Measurements from ENCODE around the gene PTPN1. TPM values are rescaled to one million over a fixed set of nuclear protein-coding genes. Genes with fewer than 3 reads are reported as not detected.
A peak's percentile ranks its signal among the peaks of the same experiment; 100 is the strongest.
"Not testable (repeated sequence)": the region's sequence is repeated elsewhere in the genome, so short reads cannot be mapped to it uniquely, and the experiment has no call there.

PTPN1 gene
- total and polyA plus RNA-seq, 2 of the 4 experiments (the other 2 are of a cell fraction): 31.7 to 37.4 TPM

DNA sequence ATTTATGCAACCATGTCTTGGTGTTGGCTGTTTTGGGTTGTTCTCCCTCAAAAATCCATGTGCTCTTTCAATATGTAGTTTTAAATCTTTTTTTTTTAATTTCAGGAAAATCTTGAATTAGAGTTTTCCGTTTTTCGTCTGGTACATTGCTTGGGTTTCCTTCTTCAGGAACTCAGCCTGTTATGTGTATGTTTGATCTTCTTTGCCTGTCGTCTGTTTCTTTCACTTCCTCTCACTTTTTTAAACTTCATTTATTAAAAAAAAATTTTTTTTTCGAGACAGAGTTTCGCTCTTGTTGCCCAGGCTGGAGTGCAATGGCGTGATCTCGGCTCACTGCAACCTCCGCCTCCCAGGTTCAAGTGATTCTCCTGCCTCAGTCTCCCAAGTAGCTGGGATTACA is 29.6 kb downstream of the PTPN1 start:
- Histone ChIP-seq H4K91ac (ENCODE audit: insufficient read depth, low read depth, low read length) (peak overlapping the region; percentile 64; the same call in 1 of the 2 replicates), H3K4me1 (ENCODE audit: control insufficient read depth, insufficient read depth, low read length) (peaks cover 39% of the 10 kb centered on the region), H3K36me3 (ENCODE audit: control insufficient read depth, insufficient read depth, low read length) (peaks cover 10% of the 10 kb centered on the region), H2BK120ac (ENCODE audit: low read depth, low read length) (peak overlapping the region; percentile 61), H2BK20ac (ENCODE audit: low read depth, low read length) (peak overlapping the region; percentile 65; the same call in 1 of the 2 replicates), H4K8ac (ENCODE audit: low read depth in 2 of 2, low read length in 2 of 2) (peak overlapping the region in 1 of 2 experiments; percentile 44; a peak in 1 of 4 replicates), H3K79me1 (ENCODE audit: low read depth in 1 of 2, low read length in 2 of 2) (peaks cover 37 to 78% of the 10 kb centered on the region in 2 experiments), H3K4ac (ENCODE audit: low read depth, low read length) (peak overlapping the region; percentile 25; the same call in 1 of the 2 replicates), H3K9me1 (ENCODE audit: insufficient read depth, low read length) (peaks cover 27% of the 10 kb centered on the region), H4K20me1 (ENCODE audit: insufficient read depth, low read length) (peaks cover 24% of the 10 kb centered on the region), H2AK5ac (ENCODE audit: low read depth, low read length) (peak overlapping the region; percentile 71; the same call in 1 of the 2 replicates), H3K27ac (ENCODE audit: insufficient read depth, low read length) (peak overlapping the region; percentile 49; the same call in 1 of the 2 replicates), H3K18ac (ENCODE audit: low read depth, low read length) (peak overlapping the region; percentile 50; the same call in 1 of the 2 replicates), H2BK15ac (ENCODE audit: low read depth, low read length) (peak overlapping the region; percentile 41; the same call in 1 of the 3 replicates), H2BK5ac (ENCODE audit: low read depth, low read length, poor library complexity, severe bottlenecking) (peak overlapping the region; percentile 65)
- intact Hi-C loops (cut with micrococcal nuclease); ATAC-seq (ENCODE audit: low read depth); H3K27me3 ChIP-seq (ENCODE audit: control insufficient read depth, insufficient read depth, low read length); H3K23ac ChIP-seq (ENCODE audit: low read depth, low read length); H3K9me3 ChIP-seq (ENCODE audit: control insufficient read depth, insufficient read depth, low read length); BruUV-seq (replicated peaks); H2AFZ ChIP-seq (replicated peaks; ENCODE audit: low read length, poor library complexity); in situ Hi-C loops (cut with MboI; ENCODE audit: low sequenced_read_pairs); H3K9ac ChIP-seq (ENCODE audit: low read depth, low read length); DNase-seq; H2AK9ac ChIP-seq (replicated peaks; ENCODE audit: low read depth, low read length, poor library complexity); H3K4me2 ChIP-seq (ENCODE audit: low read depth, low read length); H3K14ac ChIP-seq (replicated peaks; ENCODE audit: low read depth, low read length); dilution Hi-C loops (cut with HindIII; ENCODE audit: low sequenced_read_pairs, unreplicated experiment); H3K4me3 ChIP-seq (ENCODE audit: insufficient read depth, low read depth, low read length); H4K5ac ChIP-seq (ENCODE audit: low read depth, low read length); H3K56ac ChIP-seq (ENCODE audit: extremely low read depth, insufficient read depth, low read length); POLR2A ChIA-PET (ENCODE audit: unreplicated experiment): not testable (repeated sequence)
- WGBS, 2 experiments (ENCODE audit: extremely low coverage in 2 of 2, insufficient read length in 1 of 2): no CpG with 5 or more reads among the region's 8 CpGs
- CTCF ChIA-PET: interaction anchor here (0.6 kb wide), 1 partner anchor 20 kb away, joined by 4 read pairs; no protein-coding TSS in a partner anchor
